ENCODE data around the gene CABP7. TPM values are rescaled to one million over a fixed set of nuclear protein-coding genes. Genes with fewer than 3 reads are reported as not detected.

CABP7 gene
- total RNA-seq: under 1 TPM in 1 of 2 experiments, not detected in 1; 0.09 TPM

DNA sequence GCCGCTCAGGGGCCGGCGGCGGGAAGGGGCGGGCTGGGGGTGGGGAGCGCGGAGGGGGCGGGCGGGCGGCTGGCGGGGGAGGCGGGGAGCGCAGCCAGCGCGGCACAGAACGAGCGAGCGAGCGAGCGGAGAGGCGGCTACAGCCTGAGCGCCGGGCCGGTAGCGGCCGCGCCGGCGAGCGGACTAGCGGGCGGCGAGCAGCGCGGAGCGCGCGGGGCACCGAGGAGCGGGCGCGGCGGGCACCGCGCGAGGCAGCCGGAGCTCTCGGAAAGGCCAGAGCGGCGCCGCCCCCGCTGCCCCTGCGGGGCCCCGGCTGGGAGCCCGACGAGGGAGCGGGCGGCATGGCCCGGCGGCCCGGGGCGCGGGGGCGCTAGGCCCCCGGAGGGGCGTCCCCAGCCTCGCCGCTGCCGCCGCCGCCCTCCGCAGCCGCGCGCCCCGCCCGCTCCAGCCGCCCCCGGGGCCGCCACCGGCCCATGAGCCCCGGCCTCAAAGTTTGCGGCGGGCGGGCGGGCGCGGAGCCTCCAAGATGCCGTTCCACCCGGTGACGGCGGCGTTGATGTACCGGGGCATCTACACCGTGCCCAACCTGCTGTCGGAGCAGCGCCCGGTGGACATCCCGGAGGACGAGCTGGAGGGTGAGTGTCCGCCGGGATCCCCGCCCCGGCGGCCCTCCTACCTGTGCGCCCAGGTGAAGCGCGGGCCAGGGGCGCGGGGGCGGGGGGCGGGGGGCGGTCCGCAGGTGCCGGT, at the start of gene CABP7:
CABP7 (plus strand) TSS at position 105 of the 747 bp plus-strand sequence; CDS start at position 527, 422 bp downstream.
- ATAC-seq (ENCODE audit: low read depth) (no peak), DNase-seq (no peak)
- Mint-ChIP-seq H3K4me1 (no peaks in the 10 kb centered on the region), H3K27ac (no peak within 1 kb of the TSS), H3K27me3 (peaks cover 44% of the 10 kb centered on the region), H3K4me3 (peak within 1 kb of the TSS; percentile 45), H3K9me3 (no peaks in the 10 kb centered on the region), H3K36me3 (no peaks in the 10 kb centered on the region)
- POLR2A ChIA-PET: no interaction called here

DNA sequence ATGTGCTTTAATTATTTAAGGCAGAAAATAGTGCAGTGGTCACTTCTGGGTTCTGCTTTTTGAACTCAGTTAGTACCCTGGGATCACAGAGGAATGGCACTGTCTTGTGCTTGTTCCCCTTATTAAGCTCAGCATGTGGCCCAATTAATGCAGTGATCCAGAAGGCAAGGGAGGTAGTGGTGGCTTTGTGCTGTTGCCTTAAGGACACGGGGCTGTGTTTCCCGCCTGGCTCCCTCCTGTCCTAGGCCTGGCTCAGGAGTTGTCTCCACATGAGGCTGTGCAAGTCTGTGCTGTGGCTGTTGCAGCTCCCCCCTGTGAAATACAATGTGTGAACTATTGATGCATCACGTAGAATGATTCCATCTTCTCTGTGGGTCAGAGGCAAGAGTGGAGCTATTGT, 49.2 kb upstream of the CABP7 start:
- H3K4me3 Mint-ChIP-seq: no peak overlapping the region
- H3K36me3 Mint-ChIP-seq: peaks cover 11% of the 10 kb centered on the region
- ATAC-seq (ENCODE audit: low read depth): no peak
- no peaks in the 10 kb centered on the region for H3K27me3 Mint-ChIP-seq
- H3K27ac Mint-ChIP-seq: no peak overlapping the region
- no peaks in the 10 kb centered on the region for H3K9me3 Mint-ChIP-seq
- DNase-seq: no peak
- H3K4me1 Mint-ChIP-seq: no peaks in the 10 kb centered on the region
- POLR2A ChIA-PET: no interaction called here

DNA sequence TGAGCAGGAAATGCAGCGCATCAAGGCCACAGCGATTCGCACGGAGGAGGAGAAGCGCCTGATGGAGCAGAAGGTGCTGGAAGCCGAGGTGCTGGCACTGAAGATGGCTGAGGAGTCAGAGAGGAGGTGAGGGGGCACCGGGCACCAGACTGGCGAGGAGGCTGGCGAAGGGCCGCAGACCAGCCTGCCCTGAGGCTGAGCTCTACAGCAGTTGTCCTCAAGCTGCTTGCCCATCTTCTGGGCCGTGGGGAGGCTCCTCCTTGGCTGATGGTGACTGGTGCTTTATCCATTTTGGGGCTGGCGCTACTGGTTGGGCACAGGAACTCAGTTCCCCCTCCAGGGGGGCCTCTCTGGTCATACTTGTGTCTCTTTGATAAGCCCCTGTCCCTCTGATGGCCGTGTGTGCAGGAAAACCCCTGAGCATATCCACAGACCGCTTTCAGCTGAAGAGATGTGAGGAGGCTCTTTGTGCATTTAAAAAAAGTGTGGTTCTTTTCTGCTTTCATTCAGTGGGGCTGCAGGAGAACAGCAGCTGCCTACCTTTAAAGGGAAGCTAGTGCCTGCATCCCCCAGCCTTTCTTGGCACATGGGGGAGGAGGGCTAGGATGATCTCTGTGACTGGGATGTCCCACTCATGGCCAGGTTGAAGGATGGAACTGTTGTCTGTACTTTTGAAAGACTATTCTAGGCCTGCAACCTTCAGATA, 46.3 kb upstream of the CABP7 start:
- POLR2A ChIA-PET: interaction anchor here (0.6 kb wide), 1 partner anchor 211 kb away, joined by 6 read pairs; no protein-coding TSS in a partner anchor
- Mint-ChIP-seq H3K4me1 (no peaks in the 10 kb centered on the region), H3K4me3 (no peak overlapping the region), H3K9me3 (no peaks in the 10 kb centered on the region), H3K27me3 (no peaks in the 10 kb centered on the region), H3K36me3 (peaks cover 9% of the 10 kb centered on the region), H3K27ac (no peak overlapping the region)
- ATAC-seq (ENCODE audit: low read depth): no peak
- no peak for DNase-seq

DNA sequence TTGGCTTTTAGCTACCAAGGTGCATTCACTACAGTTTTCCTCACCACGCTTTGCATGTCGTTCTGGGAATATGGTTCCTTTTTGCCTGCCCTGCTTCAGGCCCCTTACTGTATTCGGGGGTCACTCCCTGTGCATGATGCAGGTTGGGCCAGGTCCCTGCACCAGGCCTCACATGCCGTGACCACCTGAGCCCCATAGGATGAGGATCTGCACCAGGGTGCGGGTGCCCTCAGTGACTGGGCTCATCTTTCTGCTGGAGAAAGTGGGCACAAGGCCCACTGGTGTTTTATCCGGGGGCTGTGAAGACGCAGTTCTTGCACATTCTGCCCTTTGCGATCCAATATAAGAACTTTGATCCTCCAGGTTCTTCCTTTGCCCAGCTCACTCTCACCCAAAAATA, 45.7 kb upstream of the CABP7 start:
- H3K27me3 Mint-ChIP-seq: no peaks in the 10 kb centered on the region
- no peak for ATAC-seq (ENCODE audit: low read depth)
- H3K36me3 Mint-ChIP-seq: peaks cover 6% of the 10 kb centered on the region
- no peaks in the 10 kb centered on the region for H3K9me3 Mint-ChIP-seq
- no peak overlapping the region for H3K4me3 Mint-ChIP-seq
- POLR2A ChIA-PET: no interaction called here
- no peaks in the 10 kb centered on the region for H3K4me1 Mint-ChIP-seq
- H3K27ac Mint-ChIP-seq: no peak overlapping the region
- DNase-seq: no peak

DNA sequence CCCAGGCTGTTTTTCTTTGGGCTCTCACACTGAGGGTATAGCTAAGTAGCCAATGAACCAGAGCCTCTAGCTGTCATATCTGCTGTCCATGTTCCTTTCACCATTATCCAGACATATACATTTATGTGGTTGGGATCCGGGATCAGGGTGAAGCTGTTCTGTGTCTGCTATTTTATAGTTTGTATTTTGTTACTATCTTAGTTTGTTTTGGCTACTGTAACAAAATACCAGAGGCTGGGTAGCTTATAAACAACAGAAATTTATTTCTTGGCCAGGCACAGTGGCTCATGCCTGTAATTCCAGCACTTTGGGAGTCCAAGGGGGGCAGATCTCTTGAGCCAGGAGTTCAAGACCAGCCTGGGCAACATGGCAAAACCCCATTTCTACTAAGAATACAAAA, 40.5 kb upstream of the CABP7 start:
- no peaks in the 10 kb centered on the region for H3K9me3 Mint-ChIP-seq
- no peak overlapping the region for H3K27ac Mint-ChIP-seq
- H3K4me3 Mint-ChIP-seq: no peak overlapping the region
- DNase-seq (no peak), ATAC-seq (ENCODE audit: low read depth) (no peak)
- H3K36me3 Mint-ChIP-seq: peaks cover 15% of the 10 kb centered on the region
- POLR2A ChIA-PET: no interaction called here
- no peaks in the 10 kb centered on the region for H3K27me3 Mint-ChIP-seq
- H3K4me1 Mint-ChIP-seq: no peaks in the 10 kb centered on the region

DNA sequence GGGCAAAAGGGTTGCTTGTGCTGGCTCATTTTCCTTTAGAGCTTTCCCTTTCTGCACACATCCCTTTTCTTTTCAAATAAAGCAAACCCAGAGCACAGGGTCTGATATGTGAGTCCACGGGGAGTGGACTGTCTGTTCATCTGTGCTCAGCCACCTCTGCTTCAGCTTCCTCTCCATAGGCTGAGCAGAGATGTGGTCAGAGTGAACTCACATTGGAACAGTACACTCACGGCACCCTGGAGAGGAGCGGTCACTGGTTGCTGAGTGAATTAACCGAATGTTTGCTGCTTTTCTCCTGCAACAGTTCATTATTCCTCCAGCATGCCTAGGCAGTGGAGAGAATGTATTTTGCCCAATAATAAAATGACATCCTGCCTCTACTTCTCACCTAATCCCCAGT, 36.3 kb upstream of the CABP7 start:
- ATAC-seq (ENCODE audit: low read depth) (no peak), DNase-seq (no peak)
- Mint-ChIP-seq H3K27me3 (no peaks in the 10 kb centered on the region), H3K4me1 (no peaks in the 10 kb centered on the region), H3K27ac (no peak overlapping the region), H3K4me3 (no peak overlapping the region), H3K36me3 (peaks cover 10% of the 10 kb centered on the region), H3K9me3 (no peaks in the 10 kb centered on the region)
- POLR2A ChIA-PET: interaction anchor here (0.6 kb wide), 1 partner anchor 340 kb away, joined by 3 read pairs; no protein-coding TSS in a partner anchor

DNA sequence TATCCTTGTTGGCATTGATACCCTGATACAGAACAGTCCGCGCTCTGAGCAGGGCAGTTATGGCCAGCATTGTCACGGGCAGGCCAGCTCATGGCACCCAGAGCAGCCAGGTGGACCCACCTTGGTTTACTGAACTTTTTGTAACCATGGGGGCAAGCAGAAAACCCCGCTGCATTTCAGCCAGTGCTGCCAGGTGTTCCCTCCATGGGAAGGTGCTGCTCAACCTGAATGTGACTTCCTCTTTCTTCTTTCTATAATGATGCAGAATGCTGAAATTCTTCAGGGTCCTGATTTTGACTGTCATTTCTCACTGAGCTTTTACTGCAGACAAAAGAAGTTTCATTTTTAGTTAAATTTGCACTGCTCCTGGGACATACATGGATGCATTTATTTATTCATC, 35.6 kb upstream of the CABP7 start:
- no peaks in the 10 kb centered on the region for H3K9me3 Mint-ChIP-seq
- H3K27me3 Mint-ChIP-seq: no peaks in the 10 kb centered on the region
- H3K4me1 Mint-ChIP-seq: no peaks in the 10 kb centered on the region
- H3K36me3 Mint-ChIP-seq: peaks cover 10% of the 10 kb centered on the region
- H3K27ac Mint-ChIP-seq: no peak overlapping the region
- H3K4me3 Mint-ChIP-seq: no peak overlapping the region
- DNase-seq (no peak), ATAC-seq (ENCODE audit: low read depth) (no peak)
- POLR2A ChIA-PET: no interaction called here

DNA sequence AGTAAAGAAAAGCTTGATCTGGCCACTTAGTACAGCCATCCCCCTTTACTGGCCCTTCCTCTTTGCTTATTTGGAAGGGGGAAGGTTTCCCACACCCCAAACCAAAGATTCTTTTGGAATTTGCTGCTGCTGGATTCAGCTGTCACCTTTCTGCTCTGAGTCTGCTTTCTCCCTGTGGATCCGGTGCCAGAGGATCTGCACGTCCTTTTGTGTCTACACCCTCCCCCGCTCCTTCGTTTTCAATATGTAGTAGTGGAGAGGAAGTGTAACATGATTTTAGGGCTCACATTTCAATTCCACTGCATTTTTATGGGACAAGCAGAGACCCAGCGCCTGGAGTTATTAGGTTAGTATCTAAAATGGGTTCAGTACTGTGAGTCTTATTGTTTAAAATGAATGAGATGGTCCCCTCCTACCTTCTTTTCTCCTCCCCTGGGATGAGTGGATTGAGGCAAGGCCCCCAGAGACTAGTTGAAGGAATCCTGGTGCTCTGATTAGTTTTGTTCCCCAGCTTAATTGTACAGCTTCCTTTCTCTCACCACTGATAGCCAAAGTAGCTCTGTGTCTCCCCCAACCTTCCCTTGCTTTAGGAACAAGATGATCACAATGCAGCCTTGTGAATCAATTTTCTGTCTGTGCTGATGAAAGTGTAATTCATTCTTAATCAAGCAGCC, 30.5 kb upstream of the CABP7 start:
- Mint-ChIP-seq H3K27ac (no peak overlapping the region), H3K27me3 (no peaks in the 10 kb centered on the region), H3K4me1 (no peaks in the 10 kb centered on the region), H3K36me3 (no peaks in the 10 kb centered on the region), H3K9me3 (no peaks in the 10 kb centered on the region), H3K4me3 (no peak overlapping the region)
- DNase-seq (no peak), ATAC-seq (ENCODE audit: low read depth) (no peak)
- POLR2A ChIA-PET: interaction anchor here (0.6 to 0.7 kb wide), 3 partner anchors 574 to 747 kb away, joined by 3 to 5 read pairs (median 4); no protein-coding TSS in a partner anchor

DNA sequence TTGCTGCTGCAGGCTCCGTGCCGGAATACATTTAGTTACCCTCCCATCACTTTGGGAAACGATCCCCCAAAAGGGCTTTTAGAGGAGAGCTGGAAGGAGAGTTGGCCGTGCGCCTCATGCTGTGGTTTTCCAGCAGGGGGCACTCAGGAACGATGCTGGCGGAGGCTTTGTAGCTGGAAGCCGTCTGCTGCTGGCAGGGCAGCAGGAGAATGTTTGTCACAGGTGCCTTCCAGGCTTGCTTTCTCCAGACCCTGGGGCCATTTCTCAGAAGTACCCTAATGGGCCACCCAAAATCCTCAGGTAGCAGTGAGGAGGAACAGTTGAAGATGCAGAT, 30.0 kb upstream of the CABP7 start:
- POLR2A ChIA-PET: no interaction called here
- Mint-ChIP-seq H3K36me3 (peaks cover under 1% of the 10 kb centered on the region), H3K9me3 (no peaks in the 10 kb centered on the region), H3K27me3 (no peaks in the 10 kb centered on the region), H3K27ac (no peak overlapping the region), H3K4me3 (no peak overlapping the region), H3K4me1 (no peaks in the 10 kb centered on the region)
- ATAC-seq (ENCODE audit: low read depth) (no peak), DNase-seq (no peak)

DNA sequence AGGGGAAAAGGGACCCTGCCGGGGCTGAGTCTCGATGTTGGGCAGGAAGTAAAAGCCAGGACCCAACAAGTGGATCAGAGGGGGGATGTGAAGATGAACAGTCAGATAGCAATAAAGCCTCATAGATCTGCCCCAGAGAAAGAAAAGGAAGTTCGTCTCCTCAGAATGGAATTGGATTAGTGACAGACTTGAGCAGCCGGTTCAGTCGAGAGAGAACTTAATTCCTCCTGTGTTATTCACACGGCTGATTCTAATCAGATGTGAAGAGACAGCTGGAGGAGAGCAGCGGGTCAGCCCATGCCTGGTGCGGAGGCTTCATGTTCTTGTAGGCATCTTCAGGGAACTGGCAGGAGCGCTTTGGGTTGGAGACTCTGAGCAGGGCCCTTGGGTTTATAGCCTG, 29.3 kb upstream of the CABP7 start:
- Mint-ChIP-seq H3K4me3 (no peak overlapping the region), H3K36me3 (peaks cover 2% of the 10 kb centered on the region), H3K9me3 (no peaks in the 10 kb centered on the region), H3K4me1 (no peaks in the 10 kb centered on the region), H3K27me3 (no peaks in the 10 kb centered on the region), H3K27ac (no peak overlapping the region)
- DNase-seq (no peak), ATAC-seq (ENCODE audit: low read depth) (no peak)
- POLR2A ChIA-PET: no interaction called here

DNA sequence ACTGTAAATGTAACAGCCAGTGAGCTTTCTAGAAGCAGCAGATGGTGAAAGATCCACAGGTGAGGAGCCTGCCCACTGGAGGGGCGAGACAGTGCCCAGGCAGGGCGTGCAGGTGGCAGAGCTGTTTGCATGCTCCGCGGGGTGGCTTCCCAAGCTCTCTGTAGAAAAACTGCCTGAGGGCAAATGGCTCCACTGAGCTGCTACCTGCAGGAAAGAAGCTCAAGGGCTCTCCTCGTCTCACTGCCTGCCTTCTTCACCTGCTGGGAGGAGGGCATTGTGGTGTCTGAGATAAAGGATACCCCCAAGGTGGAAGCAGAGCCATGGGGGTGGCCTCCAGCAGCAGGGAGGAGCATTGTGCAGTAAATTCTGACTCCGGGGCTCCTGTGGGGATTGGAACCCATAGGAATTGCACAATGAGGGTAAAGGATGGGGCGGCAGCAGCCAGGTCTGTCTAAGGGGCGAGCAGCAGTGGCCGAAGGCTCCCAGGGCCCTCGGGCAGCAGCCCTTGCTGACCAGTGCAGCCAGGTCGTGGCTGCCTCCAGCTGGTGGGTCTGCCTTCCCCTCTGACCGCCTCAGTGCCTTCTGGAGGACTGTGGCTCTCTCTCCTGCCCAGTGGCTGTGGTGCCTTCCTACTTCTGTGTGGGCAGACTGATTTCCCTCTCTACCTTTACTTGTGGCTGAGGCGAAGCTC, 28.0 kb upstream of the CABP7 start:
- no peaks in the 10 kb centered on the region for H3K27me3 Mint-ChIP-seq
- H3K4me1 Mint-ChIP-seq: no peaks in the 10 kb centered on the region
- H3K36me3 Mint-ChIP-seq: peaks cover 2% of the 10 kb centered on the region
- POLR2A ChIA-PET: interaction anchor here (0.6 kb wide), 1 partner anchor 110 kb away, joined by 4 read pairs; no protein-coding TSS in a partner anchor
- ATAC-seq (ENCODE audit: low read depth): no peak
- no peak for DNase-seq
- H3K27ac Mint-ChIP-seq: no peak overlapping the region
- no peaks in the 10 kb centered on the region for H3K9me3 Mint-ChIP-seq
- no peak overlapping the region for H3K4me3 Mint-ChIP-seq

DNA sequence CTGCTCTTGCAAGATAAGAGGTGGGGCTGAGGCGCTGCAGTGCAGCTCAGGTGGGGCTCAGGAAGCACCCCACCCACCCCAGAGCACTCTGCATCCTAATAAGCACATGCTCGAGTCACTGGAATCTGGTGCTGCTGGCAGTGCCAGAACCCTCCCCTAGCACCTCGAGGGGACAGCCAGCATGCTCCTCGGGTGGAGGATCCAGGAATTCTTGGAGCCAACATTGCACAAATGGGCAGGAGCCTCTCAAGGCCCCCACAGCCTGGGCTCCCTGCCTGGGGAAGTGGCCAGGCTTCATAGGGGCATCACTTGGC, 27.5 kb upstream of the CABP7 start:
- no peaks in the 10 kb centered on the region for H3K9me3 Mint-ChIP-seq
- H3K27ac Mint-ChIP-seq: no peak overlapping the region
- ATAC-seq (ENCODE audit: low read depth) (no peak), DNase-seq (no peak)
- no peaks in the 10 kb centered on the region for H3K27me3 Mint-ChIP-seq
- no peaks in the 10 kb centered on the region for H3K4me1 Mint-ChIP-seq
- H3K36me3 Mint-ChIP-seq: peaks cover 2% of the 10 kb centered on the region
- POLR2A ChIA-PET: no interaction called here
- H3K4me3 Mint-ChIP-seq: no peak overlapping the region

DNA sequence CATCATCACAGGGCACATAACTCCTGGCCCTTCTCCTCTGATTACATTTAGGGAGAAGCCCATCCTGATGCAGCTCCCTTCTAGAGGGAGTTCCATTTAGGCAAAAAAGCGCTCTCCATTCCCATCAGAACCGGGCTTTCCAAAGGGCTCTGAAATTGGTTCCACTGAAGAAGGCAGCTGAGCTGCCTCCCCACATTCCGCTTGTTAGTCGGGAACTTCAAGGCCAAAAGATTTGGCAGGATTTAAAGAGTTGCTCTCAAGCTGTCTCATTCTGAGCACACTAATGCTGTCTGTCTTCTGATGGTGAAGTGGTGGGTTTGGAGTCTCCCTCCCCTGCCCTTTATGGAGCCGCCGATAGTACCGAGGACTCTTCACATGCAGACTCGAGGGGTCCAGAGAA, 26.6 kb upstream of the CABP7 start:
- no peaks in the 10 kb centered on the region for H3K4me1 Mint-ChIP-seq
- no peaks in the 10 kb centered on the region for H3K27me3 Mint-ChIP-seq
- peaks cover 2% of the 10 kb centered on the region for H3K36me3 Mint-ChIP-seq
- POLR2A ChIA-PET: no interaction called here
- no peak overlapping the region for H3K4me3 Mint-ChIP-seq
- no peak for DNase-seq
- no peaks in the 10 kb centered on the region for H3K9me3 Mint-ChIP-seq
- ATAC-seq (ENCODE audit: low read depth): no peak
- H3K27ac Mint-ChIP-seq: peak overlapping the region; percentile 60
